Measurements from ENCODE around the gene NAALADL1. TPM values are rescaled to one million over a fixed set of nuclear protein-coding genes. Genes with fewer than 3 reads are reported as not detected.

NAALADL1 gene
- total RNA-seq, 4 donors from 2014 or later, result 2.7 to 8.3 (median 5.1) TPM

DNA sequence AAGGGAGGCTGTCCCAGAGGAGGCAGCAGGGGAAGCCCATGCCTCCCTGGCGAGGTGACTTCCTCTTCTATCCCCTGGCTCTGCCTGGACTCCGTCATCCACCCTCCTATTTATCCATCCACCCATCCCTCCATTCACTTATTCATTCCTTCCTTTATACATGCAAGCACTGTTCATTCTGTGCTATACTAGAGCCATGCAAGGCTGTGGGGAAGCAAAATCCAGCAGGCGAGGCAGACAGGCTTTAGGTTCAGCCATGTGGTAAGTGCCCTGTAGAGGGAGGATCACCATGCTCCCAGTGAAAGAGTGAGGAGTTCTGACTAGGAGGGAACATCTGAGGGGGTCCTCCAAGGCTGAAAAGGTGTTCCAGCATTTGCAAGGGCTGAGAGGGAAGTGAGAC lies 1.2 kb upstream of the NAALADL1 start:
- H3K27ac ChIP-seq, result no peak overlapping the region
- H3K27me3 ChIP-seq, result no peaks in the 10 kb centered on the region
- 49% methylated on average over 3 of the region's 3 CpGs for WGBS
- H3K36me3 ChIP-seq, result no peaks in the 10 kb centered on the region
- DNase-seq (ENCODE audit: low spot score in 2 of 2), result no peak
- no peak overlapping the region for H3K4me3 ChIP-seq
- H3K9me3 ChIP-seq, result no peaks in the 10 kb centered on the region
- H3K4me1 ChIP-seq, result no peaks in the 10 kb centered on the region
- TF ChIP-seq POLR2A (IDR thresholded peaks at IDR 0.05) (no peak), POLR2AphosphoS5 (IDR thresholded peaks at IDR 0.05) (no peak), EP300 (IDR thresholded peaks at IDR 0.05) (no peak)
- TF ChIP-seq, protein P1, sequence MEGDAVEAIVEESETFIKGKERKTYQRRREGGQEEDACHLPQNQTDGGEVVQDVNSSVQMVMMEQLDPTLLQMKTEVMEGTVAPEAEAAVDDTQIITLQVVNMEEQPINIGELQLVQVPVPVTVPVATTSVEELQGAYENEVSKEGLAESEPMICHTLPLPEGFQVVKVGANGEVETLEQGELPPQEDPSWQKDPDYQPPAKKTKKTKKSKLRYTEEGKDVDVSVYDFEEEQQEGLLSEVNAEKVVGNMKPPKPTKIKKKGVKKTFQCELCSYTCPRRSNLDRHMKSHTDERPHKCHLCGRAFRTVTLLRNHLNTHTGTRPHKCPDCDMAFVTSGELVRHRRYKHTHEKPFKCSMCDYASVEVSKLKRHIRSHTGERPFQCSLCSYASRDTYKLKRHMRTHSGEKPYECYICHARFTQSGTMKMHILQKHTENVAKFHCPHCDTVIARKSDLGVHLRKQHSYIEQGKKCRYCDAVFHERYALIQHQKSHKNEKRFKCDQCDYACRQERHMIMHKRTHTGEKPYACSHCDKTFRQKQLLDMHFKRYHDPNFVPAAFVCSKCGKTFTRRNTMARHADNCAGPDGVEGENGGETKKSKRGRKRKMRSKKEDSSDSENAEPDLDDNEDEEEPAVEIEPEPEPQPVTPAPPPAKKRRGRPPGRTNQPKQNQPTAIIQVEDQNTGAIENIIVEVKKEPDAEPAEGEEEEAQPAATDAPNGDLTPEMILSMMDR (IDR thresholded peaks at IDR 0.05), result no peak

DNA sequence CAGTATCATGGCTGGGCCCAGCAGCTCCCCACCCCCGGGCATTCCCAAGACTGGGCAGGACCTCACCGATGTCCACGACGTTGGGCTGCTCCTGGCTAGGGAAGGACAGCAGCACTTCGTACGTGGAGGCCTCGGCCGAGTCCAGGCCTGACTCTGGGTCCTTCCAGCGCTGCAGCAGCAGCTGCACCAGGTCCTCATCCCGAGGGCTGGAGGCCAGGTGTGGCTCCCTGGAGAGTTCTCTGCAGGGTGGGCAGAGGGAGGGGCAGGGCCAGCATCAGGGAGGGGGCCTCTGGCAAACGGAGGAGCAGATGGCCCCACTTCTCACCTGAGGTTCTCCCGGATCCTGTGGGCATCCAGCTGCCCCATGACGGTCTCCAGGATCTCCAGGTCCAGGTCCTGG lies 341 bp downstream of the NAALADL1 start:
- TF ChIP-seq, protein P1 (IDR thresholded peaks at IDR 0.05), result no peak
- TF ChIP-seq EP300 (IDR thresholded peaks at IDR 0.05), result no peak
- no peak for TF ChIP-seq POLR2AphosphoS5 (IDR thresholded peaks at IDR 0.05)
- TF ChIP-seq POLR2A (IDR thresholded peaks at IDR 0.05), result no peak
- no peak overlapping the region for H3K27ac ChIP-seq
- no peak for DNase-seq (ENCODE audit: low spot score in 2 of 2)
- H3K27me3 ChIP-seq, result no peaks in the 10 kb centered on the region
- H3K4me3 ChIP-seq, result no peak overlapping the region
- no peaks in the 10 kb centered on the region for H3K36me3 ChIP-seq
- H3K4me1 ChIP-seq, result no peaks in the 10 kb centered on the region
- no peaks in the 10 kb centered on the region for H3K9me3 ChIP-seq
- 80% methylated on average over 1 of the region's 13 CpGs for WGBS

DNA sequence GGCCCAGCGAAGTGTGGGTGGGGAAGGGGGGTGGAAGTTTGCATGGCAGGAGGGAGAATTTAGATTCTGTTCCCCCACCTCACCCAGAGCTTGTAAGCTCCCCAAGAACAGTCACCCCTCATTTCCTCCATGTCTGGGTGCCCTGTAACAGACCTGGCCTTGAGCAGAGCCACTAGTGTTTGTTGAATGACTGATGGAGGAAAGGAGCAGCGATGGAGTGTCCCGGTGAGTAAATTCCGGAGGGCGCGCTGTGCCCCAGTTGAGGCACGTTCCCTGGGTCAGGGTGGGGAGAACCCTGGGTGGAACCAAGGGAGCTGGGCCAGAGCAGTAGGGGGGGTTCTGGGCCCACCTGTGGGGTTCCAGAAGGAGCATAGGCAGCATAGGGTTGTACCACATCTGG lies 827 bp downstream of the NAALADL1 start:
- 93% methylated on average over 7 of the region's 7 CpGs for WGBS
- DNase-seq (ENCODE audit: low spot score in 2 of 2), result no peak
- no peak for TF ChIP-seq POLR2A (IDR thresholded peaks at IDR 0.05)
- Histone ChIP-seq H3K4me3 (no peak overlapping the region), H3K36me3 (no peaks in the 10 kb centered on the region), H3K27ac (no peak overlapping the region), H3K4me1 (no peaks in the 10 kb centered on the region), H3K9me3 (no peaks in the 10 kb centered on the region), H3K27me3 (no peaks in the 10 kb centered on the region)

DNA sequence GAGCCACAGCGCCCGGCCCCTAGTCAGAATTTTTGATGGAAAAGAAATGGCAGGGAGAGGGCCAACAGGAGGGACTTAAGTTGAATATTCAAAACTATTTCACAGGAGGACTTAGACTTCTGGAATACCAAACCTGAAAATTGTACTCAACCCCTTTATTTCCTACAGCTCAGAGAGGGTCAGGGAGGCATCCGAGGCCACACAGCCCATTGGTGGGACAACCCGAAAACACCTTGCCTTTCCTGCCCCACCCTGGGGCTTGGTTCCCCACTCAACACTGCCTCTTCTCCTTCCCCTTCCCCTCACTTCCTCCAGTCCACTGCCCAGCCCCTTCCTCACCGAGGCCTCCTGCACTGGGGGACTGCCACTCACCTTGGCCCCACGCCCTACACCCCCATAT lies 1.4 kb downstream of the NAALADL1 start:
- Histone ChIP-seq H3K9me3 (no peaks in the 10 kb centered on the region), H3K4me3 (no peak overlapping the region), H3K4me1 (no peaks in the 10 kb centered on the region), H3K36me3 (no peaks in the 10 kb centered on the region), H3K27ac (no peak overlapping the region), H3K27me3 (no peaks in the 10 kb centered on the region)
- TF ChIP-seq, protein P1 (IDR thresholded peaks at IDR 0.05), result no peak
- TF ChIP-seq POLR2A (IDR thresholded peaks at IDR 0.05) (no peak), POLR2AphosphoS5 (IDR thresholded peaks at IDR 0.05) (no peak), EP300 (IDR thresholded peaks at IDR 0.05) (no peak)
- WGBS, result 89% methylated on average over 6 of the region's 6 CpGs
- DNase-seq (ENCODE audit: low spot score in 2 of 2), result no peak

DNA sequence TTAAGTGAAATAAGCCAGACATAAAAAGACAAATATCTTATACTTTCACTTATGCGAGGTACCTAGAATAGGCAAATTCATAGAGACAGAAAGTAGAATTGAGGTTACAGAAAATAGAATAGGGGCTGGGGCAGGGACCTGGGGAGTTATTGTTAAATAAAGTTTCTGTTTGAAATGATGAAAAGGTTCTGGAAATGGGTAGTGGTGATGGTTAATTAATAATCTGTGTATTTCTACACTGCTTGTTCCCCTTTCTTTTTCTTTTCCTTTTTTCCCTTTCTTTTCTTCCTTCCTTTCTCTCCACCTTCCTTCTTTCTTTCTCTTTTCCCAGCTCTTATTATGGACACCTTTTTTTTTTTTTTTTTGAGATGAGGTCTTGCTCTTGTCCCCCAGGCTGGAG lies 2.8 kb downstream of the NAALADL1 start:
- Histone ChIP-seq H3K4me3 (no peak overlapping the region), H3K4me1 (no peaks in the 10 kb centered on the region), H3K36me3 (no peaks in the 10 kb centered on the region), H3K27ac (no peak overlapping the region), H3K9me3 (no peaks in the 10 kb centered on the region), H3K27me3 (no peaks in the 10 kb centered on the region)
- DNase-seq (ENCODE audit: low spot score in 2 of 2), result no peak
- TF ChIP-seq POLR2A (IDR thresholded peaks at IDR 0.05), result no peak
- TF ChIP-seq POLR2AphosphoS5 (IDR thresholded peaks at IDR 0.05), result no peak
- no peak for TF ChIP-seq EP300 (IDR thresholded peaks at IDR 0.05)
- TF ChIP-seq, protein P1 (IDR thresholded peaks at IDR 0.05), result no peak
- 84% methylated on average over 1 of the region's 1 CpG for WGBS

DNA sequence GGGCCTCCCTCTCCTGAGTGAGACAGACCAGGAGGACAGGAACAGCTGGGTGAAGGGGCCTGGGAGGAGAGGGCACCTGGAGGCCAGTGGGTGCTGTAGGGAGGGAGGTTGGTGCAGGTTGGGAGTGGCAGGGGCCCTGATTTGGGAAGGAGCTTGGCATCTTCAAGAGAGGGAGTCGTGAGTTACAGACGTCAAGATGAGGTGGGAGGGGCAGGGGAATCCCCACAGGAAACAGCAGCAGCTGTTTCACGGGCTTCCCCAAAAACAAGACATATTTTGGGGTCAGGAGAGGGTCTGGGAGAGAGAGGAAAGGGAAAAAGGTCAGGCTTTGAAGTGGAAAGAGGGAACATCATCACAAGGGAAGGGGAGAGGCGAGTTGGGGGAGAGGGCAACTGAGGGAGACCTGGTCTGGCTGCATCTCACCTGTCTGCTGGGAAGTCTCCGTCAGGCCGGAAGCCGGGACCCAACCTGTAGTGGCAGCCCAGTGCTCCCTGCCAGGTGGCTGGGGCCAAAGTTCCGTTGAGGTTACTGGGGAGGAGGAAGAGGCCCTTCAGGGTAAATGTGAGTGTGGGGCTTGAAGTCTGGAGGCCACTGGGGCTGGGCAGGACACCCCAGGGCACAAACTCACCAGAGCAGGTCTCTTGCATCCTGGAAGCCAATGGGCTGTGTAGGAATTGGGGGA lies 4.4 kb downstream of the NAALADL1 start:
- H3K4me3 ChIP-seq, result no peak overlapping the region
- no peaks in the 10 kb centered on the region for H3K9me3 ChIP-seq
- no peaks in the 10 kb centered on the region for H3K27me3 ChIP-seq
- no peaks in the 10 kb centered on the region for H3K36me3 ChIP-seq
- WGBS, result 52% methylated on average over 8 of the region's 8 CpGs
- TF ChIP-seq POLR2AphosphoS5 (IDR thresholded peaks at IDR 0.05), result no peak
- no peak for TF ChIP-seq POLR2A (IDR thresholded peaks at IDR 0.05)
- TF ChIP-seq, protein P1 (IDR thresholded peaks at IDR 0.05), result no peak
- TF ChIP-seq EP300 (IDR thresholded peaks at IDR 0.05), result no peak
- H3K27ac ChIP-seq, result no peak overlapping the region
- DNase-seq (ENCODE audit: low spot score in 2 of 2), result no peak
- H3K4me1 ChIP-seq, result no peaks in the 10 kb centered on the region

All from suprapubic skin (tissue), 4 donors.